ENCODE measurements around the gene PARD6A.

Gene PARD6A

DNA sequence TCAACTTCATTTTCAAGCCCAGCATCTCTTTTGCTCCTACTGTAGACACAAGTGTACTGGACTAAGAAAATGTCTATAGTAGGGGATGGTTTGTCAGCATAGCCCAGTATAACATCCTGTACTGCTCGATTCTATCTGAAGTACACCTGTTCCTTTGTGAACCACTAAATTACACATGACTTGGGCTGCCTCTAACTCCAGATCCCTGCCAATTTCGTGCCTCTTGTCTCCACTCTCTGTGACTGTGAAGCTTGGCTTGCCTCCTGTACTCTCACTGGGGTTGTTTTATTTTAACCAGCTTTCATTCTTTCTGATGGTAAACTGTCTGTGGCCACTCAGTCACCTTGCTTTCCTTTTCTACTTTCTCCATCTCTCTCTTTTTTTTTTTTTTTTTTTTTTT lies 33.9 kb downstream of the PARD6A start:
- no peak for DNase-seq (ENCODE audit: low spot score)

DNA sequence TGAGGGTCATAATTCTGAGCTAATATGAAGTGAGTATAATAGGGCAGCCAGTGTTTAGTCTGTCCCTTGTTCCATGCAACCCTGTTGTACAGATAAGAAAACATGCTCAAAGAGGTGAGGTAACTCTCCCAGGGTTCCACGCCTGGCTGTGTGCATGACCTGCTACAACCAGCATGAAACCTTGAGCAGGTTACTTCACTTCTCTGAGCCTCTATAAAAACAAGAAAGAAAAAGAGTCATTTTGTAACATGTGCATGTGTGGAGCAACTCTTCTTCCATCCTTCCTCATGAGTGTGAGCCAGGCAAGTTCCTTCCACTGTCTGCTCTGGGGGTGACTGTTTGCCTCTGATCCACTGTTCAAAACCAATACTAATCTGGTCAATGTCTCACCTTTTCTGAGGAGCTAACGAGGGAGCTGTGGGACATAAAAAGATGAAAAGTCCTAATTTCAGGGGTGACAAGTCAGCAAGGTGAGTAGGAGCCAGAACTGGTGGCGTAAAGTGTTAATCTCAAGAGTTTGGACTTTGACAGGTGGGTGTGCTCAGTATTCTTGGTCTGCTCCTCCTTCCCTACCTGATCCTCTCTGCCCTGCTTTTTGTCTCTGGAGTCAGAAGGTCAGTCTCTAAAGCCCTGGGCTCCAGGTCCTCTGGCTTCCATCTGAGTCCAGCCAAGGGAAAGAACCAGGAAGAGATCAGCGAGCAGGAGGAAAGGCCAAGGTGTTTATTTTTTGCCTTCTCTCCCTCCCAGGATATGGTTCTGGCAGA lies 36.8 kb downstream of the PARD6A start:
- DNase-seq (ENCODE audit: low spot score): no peak

DNA sequence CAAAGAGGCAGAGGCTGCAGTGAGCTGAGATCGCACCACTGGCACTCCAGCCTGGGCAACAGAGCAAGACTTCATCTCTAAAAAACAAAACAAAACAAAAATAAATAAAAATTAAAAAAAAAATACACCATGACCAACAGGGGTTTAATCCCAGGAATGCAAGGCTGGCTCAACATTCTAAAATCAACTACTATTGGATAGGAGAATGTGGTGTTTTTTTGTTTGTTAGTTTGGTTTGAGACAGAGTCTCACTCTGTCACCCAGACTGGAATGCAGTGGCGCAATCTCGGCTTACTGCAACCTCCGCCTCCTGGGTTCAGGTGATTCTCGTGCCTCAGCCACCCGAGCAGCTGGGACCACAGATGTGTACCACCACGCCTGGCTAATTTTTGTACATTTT lies 38.5 kb downstream of the PARD6A start:
- DNase-seq (ENCODE audit: low spot score): no peak

GRCh38 chr16:67701420-67701819 lies 40.7 kb downstream of the PARD6A start:
- DNase-seq (ENCODE audit: low spot score): no peak

- DNase-seq (ENCODE audit: low spot score): no peak
Measured at GRCh38 chr16:67702130-67702529, 41.4 kb downstream of the PARD6A start.

- peak; percentile 32 for DNase-seq (ENCODE audit: low spot score)
Measured at GRCh38 chr16:67703626-67704025, 42.9 kb downstream of the PARD6A start.

- DNase-seq (ENCODE audit: low spot score): no peak
Measured at GRCh38 chr16:67704110-67704509, 43.4 kb downstream of the PARD6A start.

DNA sequence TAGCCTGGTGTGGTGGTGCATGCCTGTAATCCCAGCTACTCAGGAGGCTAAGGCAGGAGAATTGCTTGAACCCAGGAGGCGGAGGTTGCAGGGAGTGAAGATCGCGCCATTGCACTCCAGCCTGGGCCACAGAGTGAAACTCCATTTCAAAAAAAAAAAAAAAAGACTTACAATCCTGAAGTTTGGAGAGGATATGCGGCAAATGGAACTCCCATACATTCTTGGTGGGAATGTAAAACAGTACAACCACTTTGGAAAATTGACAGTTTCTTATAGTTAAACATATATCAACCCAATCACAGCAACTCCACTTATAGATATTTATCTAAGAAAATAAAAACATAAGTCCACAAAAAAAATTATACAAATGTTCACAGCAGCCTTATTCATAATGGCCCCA lies 46.5 kb downstream of the PARD6A start:
- no peak for DNase-seq (ENCODE audit: low spot score)

- no peak for DNase-seq (ENCODE audit: low spot score)
Measured at GRCh38 chr16:67707790-67708189, 47.0 kb downstream of the PARD6A start.

DNA sequence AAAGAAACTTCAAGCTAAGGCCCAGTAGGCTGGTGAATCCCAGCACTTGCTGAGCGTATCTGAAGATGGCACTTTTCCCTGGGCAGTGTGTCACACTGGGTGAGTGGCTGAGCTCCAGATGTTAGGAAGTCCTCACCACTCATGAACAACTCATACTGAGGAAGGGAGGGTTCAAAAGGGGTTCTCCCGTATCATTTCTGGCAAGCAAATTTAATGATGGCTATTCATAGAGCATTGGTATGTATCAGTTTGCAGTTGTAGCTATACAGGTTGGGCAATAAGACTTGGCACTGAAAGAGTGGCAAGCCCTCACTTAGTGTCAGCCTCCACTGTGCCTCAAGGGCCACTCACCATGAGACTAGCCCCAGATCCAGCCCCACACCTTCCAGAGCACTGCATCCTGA lies 47.6 kb downstream of the PARD6A start:
- no peak for DNase-seq (ENCODE audit: low spot score)

DNA sequence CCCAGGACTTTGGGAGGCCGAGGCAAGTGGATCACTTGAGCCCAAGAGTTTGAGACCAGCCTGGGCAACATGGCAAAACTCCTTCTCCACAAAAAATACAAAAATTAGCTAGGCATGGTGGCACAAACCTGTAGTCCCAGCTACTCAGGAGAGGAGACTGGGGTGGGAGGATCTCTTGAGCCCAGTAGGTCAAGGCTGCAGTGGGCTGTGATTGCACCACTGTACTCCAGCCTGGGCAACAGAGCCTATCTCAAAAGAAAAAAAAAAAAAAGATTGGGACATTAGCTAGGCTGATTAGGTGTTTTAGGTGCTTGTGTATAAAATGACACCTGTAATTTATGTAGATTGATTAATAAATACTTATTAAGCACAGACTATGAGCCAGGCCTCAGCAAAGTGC lies 48.3 kb downstream of the PARD6A start:
- DNase-seq (ENCODE audit: low spot score): no peak

GRCh38 chr16:67710607-67711006 lies 49.8 kb downstream of the PARD6A start:
- no peak for DNase-seq (ENCODE audit: low spot score)
